IMR-90 (cell line): ENCODE results near the gene TM9SF4.

ENCODE experiments used
- CTCF ChIP-seq: conservative IDR thresholded peaks from 2 replicates; pipeline ENCODE4 v1.5.1; 2012; ENCODE audit warnings: mild to moderate bottlenecking, low read depth, low read length, improper control_type of control experiment
- ELK1 ChIP-seq: fragments of 150-350 bp; IDR thresholded peaks from 2 replicates; pipeline ENCODE4 v1.6.1; 2016; ENCODE audit warnings: low read depth, mild to moderate bottlenecking, low read length, moderate library complexity, borderline replicate concordance
- MAZ ChIP-seq: IDR thresholded peaks from 2 replicates; pipeline ENCODE4 v1.6.1; 2012; ENCODE audit warnings: low read depth, mild to moderate bottlenecking, low read length, improper control_type of control experiment, moderate library complexity, borderline replicate concordance
- POLR2A ChIP-seq: IDR thresholded peaks from 2 replicates; pipeline ENCODE4 v1.6.1; 2012; ENCODE audit warnings: mild to moderate bottlenecking, low read depth, low read length
- RFX5 ChIP-seq: IDR thresholded peaks from 2 replicates; pipeline ENCODE4 v1.8.0; 2012; ENCODE audit warnings: low read depth, mild to moderate bottlenecking, low read length, moderate library complexity

GRCh38 chr20:32168184-32168910, 58.8 kb downstream of the TM9SF4 start:
- TF ChIP-seq CTCF: no peak
- TF ChIP-seq RFX5: no peak
- no peak for TF ChIP-seq POLR2A
- TF ChIP-seq MAZ: no peak
- no peak for TF ChIP-seq ELK1
